HG02970 (cell line): ENCODE data around the gene TPSD1.
"Not testable (repeated sequence)": the region's sequence is repeated elsewhere in the genome, so short reads cannot be mapped to it uniquely, and the experiment has no call there.

Experiments
- ATAC-seq: cut with Tn5 transposase; IDR thresholded peaks from one replicate; pipeline ENCODE4 v1.9.1; 2021; ENCODE audit warnings: mild to moderate bottlenecking, moderate library complexity, moderate number of reproducible peaks; ENCODE audit not compliant: unreplicated experiment, low FRiP score

The TPSD1 gene

GRCh38 chr16:1278477-1278876 lies 22.6 kb downstream of the TPSD1 start:
- ATAC-seq: no peak

GRCh38 chr16:1279081-1279944 lies 23.4 kb downstream of the TPSD1 start:
- ATAC-seq: no peak

GRCh38 chr16:1279945-1280589 lies 24.2 kb downstream of the TPSD1 start:
- ATAC-seq: no peak

GRCh38 chr16:1280783-1281182 lies 24.9 kb downstream of the TPSD1 start:
- no peak for ATAC-seq

GRCh38 chr16:1281517-1281916 lies 25.6 kb downstream of the TPSD1 start:
- ATAC-seq: no peak

GRCh38 chr16:1282324-1282973 lies 26.6 kb downstream of the TPSD1 start:
- ATAC-seq: no peak

GRCh38 chr16:1283296-1283695 lies 27.4 kb downstream of the TPSD1 start:
- no peak for ATAC-seq

- no peak for ATAC-seq
Measured at GRCh38 chr16:1283996-1284616, 28.2 kb downstream of the TPSD1 start.

GRCh38 chr16:1285669-1286512 lies 30.0 kb downstream of the TPSD1 start:
- ATAC-seq: no peak

GRCh38 chr16:1286513-1287094 lies 30.7 kb downstream of the TPSD1 start:
- no peak for ATAC-seq

- no peak for ATAC-seq
Measured at GRCh38 chr16:1287982-1288670, 32.3 kb downstream of the TPSD1 start.

GRCh38 chr16:1288813-1289476 lies 33.1 kb downstream of the TPSD1 start:
- no peak for ATAC-seq

GRCh38 chr16:1289477-1289866 lies 33.6 kb downstream of the TPSD1 start:
- ATAC-seq: no peak

- ATAC-seq: no peak
Measured at GRCh38 chr16:1290063-1290501, 34.2 kb downstream of the TPSD1 start.

GRCh38 chr16:1290860-1291575 lies 35.1 kb downstream of the TPSD1 start:
- no peak for ATAC-seq

- ATAC-seq: no peak
Measured at GRCh38 chr16:1291576-1291974, 35.7 kb downstream of the TPSD1 start.

GRCh38 chr16:1292208-1292607 lies 36.3 kb downstream of the TPSD1 start:
- ATAC-seq: not testable (repeated sequence)

GRCh38 chr16:1292808-1293207 lies 36.9 kb downstream of the TPSD1 start:
- not testable (repeated sequence) for ATAC-seq
